Keratinocyte (primary cell): ENCODE data around the gene RBMS3.

ENCODE experiments used
- CTCF ChIP-seq, 3 experiments: IDR thresholded peaks in 1 of 3; conservative IDR thresholded peaks in 1 of 3; optimal IDR thresholded peaks in 1 of 3; 2 replicates in 2 of 3; 3 replicates in 1 of 3; pipeline versions ENCODE3 to v1.5.1; 2011; ENCODE audit warnings: low read length in 3 of 3, mild to moderate bottlenecking in 3 of 3, moderate library complexity in 2 of 3, control low read depth in 1 of 3, inconsistent platforms in 1 of 3; ENCODE audit not compliant: insufficient read depth in 2 of 3; ENCODE audit errors: extremely low read depth in 1 of 3
- EZH2 ChIP-seq: IDR thresholded peaks from one replicate; pipeline ENCODE4 v1.6.1; 2012; ENCODE audit warnings: inconsistent platforms, mild to moderate bottlenecking, low read length, moderate library complexity

- TF ChIP-seq CTCF (optimal IDR thresholded peaks at IDR 0.05 in 1 of 3, IDR thresholded peaks at IDR 0.05 in 1 of 3, conservative IDR thresholded peaks at IDR 0.05 in 1 of 3; ENCODE audit: extremely low read depth in 1 of 3, insufficient read depth in 2 of 3, low read length in 3 of 3) (no peak), EZH2 (no peak)
These were observed 583.9 kb downstream of the RBMS3 start for GRCh38 chr3:29864809-29865208.
